HG03135 (cell line): ENCODE measurements around the gene DCDC1.
"Not testable (repeated sequence)": the region's sequence is repeated elsewhere in the genome, so short reads cannot be mapped to it uniquely, and the experiment has no call there.

Experiments used
- ATAC-seq: cut with Tn5 transposase; IDR thresholded peaks from one replicate; pipeline ENCODE4 v1.9.1; 2021; ENCODE audit warnings: mild to moderate bottlenecking, moderate library complexity; ENCODE audit not compliant: unreplicated experiment

DCDC1 gene

DNA sequence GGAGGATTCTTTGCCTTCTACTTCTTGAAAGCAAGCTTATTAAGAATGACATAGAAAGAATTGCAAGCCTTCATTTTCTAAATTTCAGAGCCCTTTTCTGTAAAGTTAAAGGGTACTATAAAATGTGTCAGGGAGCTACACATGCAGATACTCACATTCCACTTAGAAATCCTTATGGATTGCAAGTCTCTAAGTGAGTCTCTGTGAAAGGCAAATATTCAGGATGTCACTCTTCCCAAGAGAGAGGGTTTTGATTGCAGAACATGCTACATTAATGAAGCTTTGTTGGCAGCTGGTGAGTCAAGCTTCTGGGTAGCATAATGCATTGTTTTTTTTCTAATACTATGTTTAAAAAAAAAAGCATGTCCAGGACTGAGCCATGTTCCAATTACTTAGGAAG, 369.2 kb downstream of the DCDC1 start:
- no peak for ATAC-seq

DNA sequence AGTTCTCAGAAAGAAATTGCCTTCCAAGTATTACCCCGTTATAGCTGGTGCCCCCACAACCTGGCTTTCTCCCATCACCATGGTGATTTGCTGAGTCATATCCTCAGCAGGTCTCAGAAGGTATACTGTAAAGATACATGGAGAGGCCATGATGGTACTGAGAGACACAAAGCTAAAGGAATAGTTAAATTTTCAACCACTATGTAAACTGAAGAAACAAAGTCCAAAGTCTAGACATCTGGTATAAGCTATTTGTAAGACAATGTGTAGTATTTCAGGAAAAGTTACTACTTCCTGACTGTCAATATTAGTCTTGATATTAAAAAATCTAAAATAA, 377.1 kb downstream of the DCDC1 start:
- ATAC-seq = no peak

DNA sequence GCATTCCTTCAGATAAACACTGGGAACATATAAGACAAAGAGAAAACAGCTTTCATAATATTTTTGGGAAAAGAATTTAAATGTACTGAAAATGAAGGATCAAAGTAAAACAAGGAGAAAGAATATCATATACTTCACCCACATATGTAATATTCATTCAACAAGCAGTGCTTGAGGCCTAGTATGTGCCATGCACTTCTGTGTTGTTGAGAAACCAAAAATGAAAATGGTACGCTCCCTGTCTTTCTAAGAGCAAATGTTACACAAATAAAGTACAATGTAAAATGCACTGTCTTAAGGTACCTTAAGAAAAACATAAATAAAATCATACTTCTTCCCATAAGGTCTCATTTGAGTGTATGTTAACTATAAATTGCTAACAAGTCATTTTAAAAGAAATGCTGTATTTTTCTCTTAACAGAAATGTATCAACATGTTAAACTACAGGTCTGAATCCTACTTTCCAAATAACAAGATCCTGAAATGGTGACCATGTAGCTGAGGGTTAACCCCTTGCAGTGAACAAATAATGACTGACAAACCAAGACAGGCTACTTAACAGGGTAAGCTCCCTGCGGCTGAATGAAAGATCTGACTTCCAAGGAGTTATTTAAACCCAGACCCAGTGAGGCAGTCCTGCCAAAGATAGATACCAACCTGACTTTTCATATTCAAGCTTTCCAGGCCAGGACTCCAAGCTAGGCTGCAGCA, 377.6 kb downstream of the DCDC1 start:
- no peak for ATAC-seq

DNA sequence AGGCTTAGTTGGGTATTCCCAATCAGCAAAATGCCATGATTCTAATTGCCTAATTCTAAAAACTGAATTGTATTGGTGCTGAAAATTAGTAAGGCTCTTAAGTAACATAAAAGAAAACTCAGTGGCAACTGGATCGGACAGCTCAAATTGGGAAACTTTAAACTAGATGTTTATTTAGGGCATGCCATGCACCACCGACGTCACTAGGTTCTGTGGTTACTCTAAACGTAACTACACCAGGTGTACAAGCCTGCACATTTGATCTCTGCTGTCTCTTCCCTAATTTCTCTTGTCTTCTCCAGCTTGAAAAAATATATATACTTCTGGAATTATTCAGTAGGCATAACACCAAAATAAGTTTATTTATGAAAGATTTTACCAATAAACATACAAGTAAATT, 378.2 kb downstream of the DCDC1 start:
- no peak for ATAC-seq

DNA sequence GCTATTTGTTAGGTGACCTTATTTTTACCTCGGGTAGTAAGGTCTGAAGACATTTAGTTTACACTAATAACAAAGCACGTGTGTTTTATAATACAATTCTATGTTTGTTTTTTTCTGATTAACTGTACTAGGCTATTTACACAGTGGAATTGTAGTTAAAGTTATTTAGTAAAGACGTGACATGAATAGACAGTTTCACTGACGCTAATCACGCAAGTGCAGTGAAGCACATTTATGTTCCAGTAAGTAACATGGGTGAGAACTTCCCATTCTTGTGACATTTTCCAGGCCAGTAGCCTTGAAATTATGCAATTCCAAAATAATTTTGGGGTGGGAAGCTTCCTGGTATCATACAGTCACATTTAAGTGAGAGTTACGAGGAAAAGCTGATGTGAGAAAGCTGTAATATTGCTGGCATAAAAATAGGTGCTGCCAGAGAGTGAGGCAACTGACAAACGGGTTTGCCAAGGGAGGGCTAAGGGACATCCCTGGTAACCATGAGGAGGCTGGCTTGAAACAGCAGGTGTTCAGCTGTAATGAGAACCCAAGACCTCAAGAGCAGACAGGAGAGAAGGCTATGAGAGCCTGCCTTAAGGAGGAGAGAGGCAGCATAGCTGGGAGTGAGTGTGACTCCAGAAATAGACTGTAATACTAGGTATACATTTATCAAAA, 378.8 kb downstream of the DCDC1 start:
- ATAC-seq = no peak

DNA sequence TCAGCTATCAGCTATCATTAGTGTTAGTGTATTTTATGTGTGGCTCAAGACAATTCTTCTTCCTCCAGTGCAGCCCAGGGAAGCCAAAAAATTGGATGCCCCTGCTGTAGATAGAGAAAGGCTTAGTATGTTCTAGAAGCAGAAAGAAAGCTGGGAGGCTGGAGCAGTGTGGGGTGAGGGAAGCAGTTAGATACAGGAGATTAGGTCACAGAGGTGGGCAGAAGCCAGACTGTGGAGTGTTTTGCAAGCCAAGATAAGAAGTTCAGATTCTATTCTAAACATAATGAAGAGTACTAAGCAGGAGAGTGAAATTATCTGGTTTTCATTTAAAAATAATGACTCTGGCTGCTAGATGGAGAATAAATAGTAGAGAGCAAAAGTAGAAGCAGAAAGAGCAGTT, 381.7 kb downstream of the DCDC1 start:
- no peak for ATAC-seq

DNA sequence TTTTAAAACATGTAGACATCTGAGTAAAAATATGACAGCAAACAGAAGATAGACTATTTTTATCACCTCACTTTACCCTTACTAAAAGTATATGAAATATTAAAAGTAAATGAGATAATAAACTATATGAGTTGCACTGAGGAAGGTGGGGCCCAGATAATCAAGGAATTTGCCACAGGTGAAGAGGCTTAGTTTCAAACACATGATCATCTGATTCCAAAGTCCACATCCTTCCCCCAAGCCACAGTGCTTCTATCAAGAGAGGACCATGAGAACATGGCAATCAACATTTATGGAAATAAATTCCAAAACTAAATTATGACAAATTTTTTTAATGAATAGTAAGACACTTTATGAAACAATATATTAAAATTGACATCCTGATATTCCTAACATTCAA, 384.0 kb downstream of the DCDC1 start:
- ATAC-seq = no peak

DNA sequence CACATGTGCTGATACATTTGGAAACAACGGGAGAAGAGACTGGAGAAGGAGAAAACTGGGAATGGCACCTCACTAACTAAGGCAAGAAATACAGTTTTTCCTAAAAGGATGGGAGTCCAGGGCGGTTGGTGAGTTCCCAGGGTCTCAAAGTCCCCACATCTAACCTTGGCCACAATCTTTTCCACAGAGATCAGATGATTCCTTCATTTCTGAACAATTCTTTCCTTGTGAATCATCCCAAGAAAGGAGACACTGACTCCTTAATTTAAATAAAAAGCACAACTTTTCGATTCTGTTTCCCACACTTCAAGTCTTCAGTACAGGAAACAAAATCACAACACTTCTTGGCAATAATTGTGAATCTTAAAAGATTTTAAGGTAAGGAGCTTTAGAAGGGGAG, 384.7 kb downstream of the DCDC1 start:
- no peak for ATAC-seq

DNA sequence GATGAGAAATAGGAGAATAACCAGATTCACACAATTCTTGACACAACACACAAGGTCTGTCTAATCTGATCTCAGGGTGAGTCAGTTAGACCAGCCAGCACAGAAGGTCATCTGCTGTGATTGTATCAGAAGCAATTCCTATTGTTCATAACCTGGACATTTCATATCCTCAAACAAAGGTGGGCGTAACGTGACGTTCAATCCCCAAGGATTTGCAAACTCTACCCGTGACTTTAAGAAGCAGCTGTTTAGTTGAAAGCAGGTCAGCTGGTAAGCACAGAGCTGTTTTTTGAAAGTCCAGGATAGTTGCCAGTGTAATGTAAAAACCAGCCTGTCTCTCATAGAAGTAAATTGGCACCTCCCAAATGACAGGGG, 385.1 kb downstream of the DCDC1 start:
- ATAC-seq = no peak

DNA sequence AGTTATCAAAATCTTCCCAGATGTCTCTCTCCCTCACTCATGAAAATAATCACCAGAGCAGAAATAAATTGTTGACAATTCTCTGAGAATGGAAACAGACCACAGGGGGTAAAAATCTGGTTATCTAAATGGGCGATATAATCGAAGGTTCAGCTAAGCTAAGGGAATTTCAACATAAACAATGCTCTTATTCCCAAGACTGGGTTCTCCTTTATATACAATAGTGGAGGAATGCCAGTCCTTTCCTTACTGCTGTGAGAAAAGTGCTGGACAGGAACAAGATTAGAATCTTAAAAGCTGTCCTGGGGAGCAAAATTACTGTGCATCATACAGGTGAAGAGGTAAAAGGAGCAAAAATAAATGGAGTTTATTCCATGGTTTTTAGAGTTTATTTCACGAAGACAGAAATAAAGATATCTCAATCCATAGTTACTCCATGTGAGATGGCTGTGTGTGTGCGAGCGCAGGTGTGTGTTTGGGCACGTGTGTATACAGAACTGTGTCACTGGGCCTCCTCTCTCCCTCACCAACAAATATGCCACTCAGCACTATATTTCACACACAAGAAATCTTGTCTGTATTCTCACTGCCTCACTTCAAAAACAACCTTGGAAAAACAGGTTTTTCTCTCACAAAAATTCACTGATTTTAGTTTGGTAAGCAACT, 385.6 kb downstream of the DCDC1 start:
- ATAC-seq = no peak

DNA sequence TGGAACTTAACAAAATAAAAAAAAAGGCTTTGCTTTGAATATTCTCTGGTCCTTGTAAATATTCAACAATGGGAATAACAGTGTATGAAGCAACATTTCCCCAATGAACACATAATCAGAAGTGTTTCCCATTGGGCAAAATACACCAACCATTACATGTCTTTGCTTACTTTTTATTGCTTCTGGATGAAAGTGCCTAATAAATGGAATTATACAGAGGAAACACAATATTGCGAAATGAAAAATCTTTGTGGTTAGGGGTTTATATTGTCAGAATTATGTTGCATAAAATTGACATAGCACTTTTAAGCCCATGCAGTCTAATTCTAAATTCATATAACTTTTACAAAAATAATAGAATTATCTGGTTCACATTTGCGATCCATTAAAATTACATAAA, 386.4 kb downstream of the DCDC1 start:
- ATAC-seq = no peak

DNA sequence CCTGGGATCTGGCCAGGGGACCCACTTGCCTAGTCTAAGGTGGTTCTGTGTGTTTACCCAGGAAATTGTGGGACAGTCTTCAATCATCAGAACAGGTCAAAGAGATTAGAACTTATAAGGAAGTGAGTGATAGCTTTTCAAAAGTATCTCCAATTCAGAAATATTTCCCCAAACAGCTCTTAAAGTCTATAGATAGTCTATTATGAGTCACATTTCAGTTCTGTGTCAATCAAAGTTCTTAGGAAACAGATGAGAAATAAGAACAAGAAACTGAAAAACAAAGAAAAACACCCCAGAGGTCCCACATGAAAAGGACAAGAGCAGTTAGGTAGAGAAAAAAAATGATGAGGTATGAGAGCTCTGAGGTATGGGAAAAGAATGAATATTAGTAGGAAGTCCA, 402.0 kb downstream of the DCDC1 start:
- ATAC-seq = no peak

DNA sequence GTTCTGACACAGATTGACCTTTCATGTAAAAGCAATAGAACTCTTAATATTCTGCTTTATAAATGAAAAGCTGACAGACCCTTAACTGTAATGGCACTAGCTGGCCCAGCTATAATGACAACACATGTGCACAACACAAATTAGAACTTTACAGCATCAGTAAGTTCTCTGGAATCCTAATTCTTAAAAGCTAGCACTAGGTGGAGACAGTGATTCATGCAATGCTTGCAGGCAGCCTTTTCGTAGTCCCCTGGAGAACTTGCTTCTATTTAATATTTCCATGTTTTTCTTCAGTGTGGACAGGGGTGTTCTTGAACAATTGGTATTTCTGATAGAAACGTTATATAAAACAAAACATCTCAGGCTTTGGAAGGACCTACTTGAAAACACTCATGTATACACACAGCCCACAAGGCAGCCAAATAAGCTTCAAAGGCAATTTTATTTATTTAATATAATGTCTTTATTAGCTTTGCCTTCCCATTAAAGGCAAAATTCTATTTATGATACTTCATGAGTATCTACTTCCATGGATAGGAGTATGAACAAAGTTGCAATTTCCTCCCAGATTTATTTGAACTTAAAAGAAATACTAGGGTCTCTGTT, 409.0 kb downstream of the DCDC1 start:
- no peak for ATAC-seq

DNA sequence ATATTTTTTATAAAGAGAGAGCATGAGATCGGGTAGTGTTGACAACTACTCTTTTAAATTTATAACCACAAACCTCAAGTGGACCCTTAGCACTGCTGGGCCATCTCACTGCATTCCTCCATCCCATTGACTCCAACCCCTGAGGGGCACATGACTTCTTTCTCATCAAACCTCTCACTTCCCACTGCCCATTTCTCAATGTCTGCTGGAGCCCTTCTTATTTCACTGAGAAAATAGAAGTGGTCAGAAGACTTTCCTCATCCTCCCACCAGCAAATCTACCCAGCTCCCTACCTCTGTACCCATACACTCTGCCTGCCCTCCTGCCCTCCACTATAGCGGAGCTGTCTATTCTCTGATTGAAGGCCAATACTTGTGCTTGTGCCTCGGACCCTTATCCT, 412.8 kb downstream of the DCDC1 start:
- no peak for ATAC-seq

DNA sequence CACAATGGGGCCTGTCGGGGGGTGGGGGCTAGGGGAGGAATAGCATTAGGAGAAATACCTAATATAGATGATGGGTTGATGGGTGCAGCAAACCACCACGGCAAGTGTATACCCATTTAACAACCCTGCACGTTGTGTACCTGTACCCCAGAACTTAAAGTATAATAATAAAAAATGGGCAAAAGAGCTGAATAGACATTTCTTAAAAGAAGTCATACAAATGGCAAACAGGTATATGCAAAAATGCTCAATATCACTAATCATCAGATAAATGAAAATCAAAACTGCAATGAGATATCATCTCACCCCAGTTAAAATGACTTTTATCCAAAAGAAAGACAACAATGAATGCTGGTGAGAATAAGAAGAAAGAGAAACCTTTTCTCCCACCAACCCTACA, 419.7 kb downstream of the DCDC1 start:
- no peak for ATAC-seq

DNA sequence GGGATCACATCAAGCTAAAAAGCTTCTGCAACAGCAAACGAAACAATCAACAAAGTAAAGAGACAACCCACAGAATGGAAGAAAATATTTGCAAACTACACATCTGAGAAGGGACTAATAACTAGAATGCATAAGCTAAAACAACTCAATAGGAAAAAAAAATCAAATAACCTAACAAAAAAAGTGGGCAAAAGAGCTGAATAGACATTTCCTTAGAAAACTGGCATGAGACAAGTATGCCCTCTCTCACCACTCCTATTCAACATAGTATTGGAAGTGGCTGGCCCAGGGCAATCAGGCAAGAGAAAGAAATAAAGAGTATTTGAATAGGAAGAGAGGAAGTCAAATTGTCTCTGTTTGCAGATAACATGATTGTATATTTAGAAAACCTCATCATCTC, 421.8 kb downstream of the DCDC1 start:
- ATAC-seq = not testable (repeated sequence)

DNA sequence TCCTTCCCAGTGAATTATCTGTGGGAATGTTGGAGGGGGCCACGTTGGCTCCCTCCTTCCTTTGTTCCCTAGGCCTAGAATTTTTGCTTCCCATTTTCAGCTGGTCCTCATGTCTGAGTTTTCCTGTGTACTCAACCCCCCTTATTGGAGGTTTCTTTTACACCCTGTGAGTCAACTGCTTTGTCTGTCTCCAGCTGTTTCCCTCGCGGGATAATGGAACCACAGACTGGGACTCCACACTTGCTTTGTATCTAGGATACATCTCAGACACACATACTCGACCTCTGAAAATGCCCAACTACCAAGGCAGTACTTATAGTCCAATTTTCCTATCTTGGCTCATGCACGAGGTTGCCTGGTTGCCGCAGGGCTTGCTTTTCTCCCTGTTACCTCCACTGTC, 430.7 kb downstream of the DCDC1 start:
- ATAC-seq = no peak

DNA sequence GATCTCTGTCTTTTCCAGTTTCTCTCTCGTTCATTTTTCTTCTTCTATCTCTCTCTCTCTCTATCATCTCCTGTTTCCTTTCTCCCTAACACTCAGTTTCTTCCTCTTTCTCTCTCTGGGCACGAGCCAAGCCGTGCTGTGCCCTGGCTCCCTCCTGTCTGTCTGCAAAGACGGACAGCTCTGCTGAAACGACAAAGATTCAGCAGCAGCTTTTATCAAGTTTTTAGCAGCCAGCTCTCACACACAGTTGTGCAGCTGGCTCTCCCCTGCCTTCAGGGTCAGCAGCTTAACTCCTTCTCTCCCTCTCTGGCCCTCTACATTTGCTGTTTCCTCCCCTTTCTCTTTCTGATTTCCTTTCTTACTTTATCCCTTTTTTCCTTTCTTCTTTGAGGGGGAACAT, 431.4 kb downstream of the DCDC1 start:
- no peak for ATAC-seq

DNA sequence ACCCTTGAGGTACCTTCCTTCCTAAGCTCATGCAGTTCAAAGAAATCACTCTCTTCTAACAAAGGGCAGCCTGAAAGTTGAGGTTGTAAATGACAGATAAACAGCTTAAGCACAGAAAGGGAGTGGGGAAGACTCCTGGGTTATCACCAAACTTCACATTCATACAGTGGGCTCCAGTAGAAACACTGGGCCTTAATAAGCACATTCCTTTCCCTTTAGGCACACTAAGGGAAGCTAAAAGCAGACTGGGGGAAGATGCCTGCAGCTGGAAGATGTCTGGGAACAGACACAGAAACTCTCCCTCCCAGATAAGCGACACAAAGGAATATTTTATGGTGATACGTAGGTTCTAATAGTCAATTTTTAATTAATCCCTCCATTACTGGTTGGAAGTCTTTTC, 433.0 kb downstream of the DCDC1 start:
- no peak for ATAC-seq

DNA sequence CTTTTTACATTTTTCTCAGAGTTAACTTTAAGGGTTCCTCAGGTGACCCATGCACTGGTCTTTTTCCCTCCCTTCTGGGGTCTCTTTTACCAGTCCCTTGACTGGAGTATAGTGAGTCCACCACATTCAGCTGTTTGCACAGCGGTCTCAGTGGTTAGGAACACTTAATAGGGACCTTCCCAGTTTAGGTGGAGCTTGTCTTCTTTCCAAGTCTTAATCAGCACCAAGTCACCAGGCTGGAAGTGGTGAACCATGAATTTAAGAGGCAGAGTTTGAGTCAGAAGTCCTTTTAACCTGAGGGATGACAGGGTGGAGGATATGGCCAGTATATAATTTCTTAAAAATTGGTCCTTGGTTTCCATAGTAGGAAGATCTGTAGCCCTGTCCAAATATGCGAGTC, 433.7 kb downstream of the DCDC1 start:
- ATAC-seq = no peak

DNA sequence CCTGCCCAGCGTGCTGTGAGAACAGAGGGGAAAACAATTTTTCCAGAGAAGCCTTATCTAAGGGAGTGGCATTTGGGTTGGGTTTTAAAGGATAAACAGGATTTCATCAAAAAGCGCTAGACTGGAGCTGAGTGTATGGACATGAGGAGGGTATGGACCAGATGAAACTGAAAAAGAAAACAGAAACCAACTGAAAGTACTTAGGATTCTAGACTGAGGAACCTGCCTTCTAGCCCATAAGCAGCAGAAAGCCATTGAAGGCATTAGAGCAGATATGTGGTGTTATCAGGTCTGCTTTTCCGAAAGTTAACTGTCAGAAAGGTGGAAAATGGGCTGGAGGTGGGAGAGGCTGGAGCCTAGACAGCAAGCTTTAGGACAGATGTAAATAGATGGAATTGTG, 443.4 kb downstream of the DCDC1 start:
- ATAC-seq = no peak

DNA sequence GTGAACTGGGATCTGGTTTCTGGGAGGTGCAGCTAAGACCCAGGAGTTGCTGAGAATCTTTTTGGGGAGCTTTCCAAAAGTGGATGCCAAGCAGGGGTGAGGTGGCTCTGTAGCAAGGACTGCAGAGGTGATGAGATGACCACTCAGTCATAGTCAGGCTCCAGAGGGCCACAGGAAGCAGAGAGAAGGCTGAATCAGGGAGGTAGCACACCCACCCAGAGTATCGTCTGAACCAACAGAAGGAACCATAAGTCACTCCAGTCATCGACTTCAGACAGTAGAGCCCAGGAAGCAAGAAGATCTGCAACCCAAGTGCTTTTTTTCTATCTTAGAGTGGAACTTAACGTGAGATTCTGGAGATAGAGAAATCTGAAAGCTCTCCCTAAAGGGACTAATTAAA, 447.7 kb downstream of the DCDC1 start:
- ATAC-seq = no peak
